Right lobe of liver (tissue), 6 donors: ENCODE results near the gene VTN. TPM values are rescaled to one million over a fixed set of nuclear protein-coding genes. Genes with fewer than 3 reads are reported as not detected.

Experiments
- ATAC-seq, 4 donors: fragments of 200-7000 bp; cut with Tn5 transposase; one replicate each; pipeline ENCODE4 v1.9.1; 2020; ENCODE audit warnings: mild to moderate bottlenecking in 4 of 4, moderate library complexity in 4 of 4
- DNase-seq, 3 donors: peaks; one replicate each; pipeline ENCODE4 v3.0.0-alpha.2; 2020
- H3K27ac ChIP-seq, 3 donors: fragments of 200-600 bp; one replicate each; pipeline ENCODE4 v1.8.0; 2022
- H3K27me3 ChIP-seq, 2 donors: fragments of 200-600 bp; one replicate each; pipeline ENCODE4 v1.8.0; 2022
- H3K36me3 ChIP-seq, 4 donors: fragments of 200-600 bp; sonication (generic) in 1 of 4; one replicate each; pipeline versions ENCODE4 v1.5.1 to v1.8.0; 2017 to 2022; ENCODE audit warnings: control low read depth in 1 of 4
- H3K4me1 ChIP-seq, 4 donors: fragments of 200-600 bp; sonication (generic) in 1 of 4; one replicate each; pipeline versions ENCODE4 v1.5.1 to v1.8.0; 2017 to 2022; ENCODE audit warnings: control low read depth in 1 of 4
- H3K4me3 ChIP-seq, 3 donors: fragments of 200-600 bp; one replicate each; pipeline ENCODE4 v1.8.0; 2022
- H3K9me3 ChIP-seq, 4 donors: fragments of 200-600 bp; sonication (generic) in 1 of 4; one replicate each; pipeline versions ENCODE4 v1.5.1 to v1.8.0; 2017 to 2022; ENCODE audit warnings: control low read depth in 1 of 4
- POLR2A ChIP-seq: fragments of 450-650 bp; IDR thresholded peaks from one replicate; pipeline ENCODE4 v1.6.1; 2017; ENCODE audit warnings: antibody characterized with exemption, mild to moderate bottlenecking
- WGBS: methylation state at CpG from one replicate; pipeline ENCODE4 v1.1.6; 2018; ENCODE audit warnings: low coverage, low lambda C conversion rate; ENCODE audit not compliant: insufficient coverage; ENCODE audit errors: missing lambda C conversion rate; 5-methylcytosine and 5-hydroxymethylcytosine counted together
- intact Hi-C, 2 donors: fragments of 100-400 bp; cut with DNase I; formaldehyde crosslinking; loops; one replicate each; pipeline versions ENCODE4 v1.11.2 to v1.14.1; 2022
- total RNA-seq, 6 experiments: library from RNA; depleted of rRNA in 2 of 6; stranded (reverse); fragments of >200 nt in 2 of 6; fragmentation: NEBNext Ultra II Directional in 3 of 6; extraction: Animal tissue kit (Norgen Biotek cat#: 25700) in 3 of 6; gene quantifications; one replicate each; pipeline versions ENCODE4 v1.1.0 to v1.2.4, GENCODE V29; 2016 to 2023
- TF ChIP-seq, protein P1 (sequence below), 4 donors: fragments of 200-600 bp in 3 of 4; fragments of 450-650 bp in 1 of 4; IDR thresholded peaks; one replicate each; pipeline versions ENCODE4 v1.5.1 to v1.8.0; 2016 to 2022; ENCODE audit warnings: antibody characterized with exemption in 4 of 4, mild to moderate bottlenecking in 2 of 4
- donor health status: DM: no; HTN: yes; CAD: no.
- donor health status: DM: no; HTN: no; CAD: no.
- donor health status: DM: no; HTN: no; CAD: no.
- donor health status: DM: no; HTN: yes; CAD: no.
- donor health status: DM: no; HTN: yes; CAD: no.

VTN gene
- total RNA-seq, 6 experiments from 2014 or later, result 2,747 to 3,771 (median 3,031) TPM

DNA sequence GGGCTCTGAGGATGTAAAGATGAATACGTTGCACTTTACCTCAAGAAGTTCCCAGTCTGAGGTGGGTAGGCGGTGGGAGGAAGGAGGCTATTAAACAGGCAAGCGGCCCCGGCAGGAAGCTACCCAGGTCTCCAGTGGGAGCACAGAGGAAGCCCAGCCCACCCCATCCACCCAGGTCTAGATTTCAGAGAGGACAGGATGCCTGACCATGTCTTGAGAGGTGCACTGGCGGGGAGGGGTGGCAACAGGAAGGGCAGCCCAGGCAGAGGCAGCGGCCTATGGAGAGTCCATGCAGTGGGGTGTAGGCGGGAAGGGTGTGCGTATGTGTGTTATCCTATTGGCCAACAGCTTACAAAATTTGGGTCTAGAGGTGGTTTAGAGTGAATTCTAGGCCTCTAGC is 15.3 kb upstream of the VTN start:
- 89% methylated on average over 7 of the region's 8 CpGs for WGBS
- peak in 1 of 3 donors; percentile 41 for DNase-seq

DNA sequence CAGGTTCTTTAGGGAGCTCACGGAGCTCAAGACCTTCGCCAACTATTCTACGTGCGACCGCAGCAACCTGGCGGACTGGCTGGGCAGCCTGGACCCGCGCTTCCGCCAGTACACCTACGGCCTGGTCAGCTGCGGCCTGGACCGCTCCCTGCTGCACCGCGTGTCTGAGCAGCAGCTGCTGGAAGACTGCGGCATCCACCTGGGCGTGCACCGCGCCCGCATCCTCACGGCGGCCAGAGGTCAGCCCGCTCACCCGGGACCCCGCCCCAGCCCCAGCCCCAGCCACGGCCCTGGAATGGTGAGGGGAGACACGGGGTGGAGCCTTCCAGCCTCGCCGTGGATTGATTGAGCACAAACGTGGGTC is 14.9 kb upstream of the VTN start:
- H3K36me3 ChIP-seq, result peaks cover 0 to 8% (median 0%) of the 10 kb centered on the region in 4 donors
- no peaks in the 10 kb centered on the region for H3K27me3 ChIP-seq
- H3K4me3 ChIP-seq, result peak overlapping the region; percentile 48 to 61 (median 57)
- peak; percentile 25 to 47 (median 38) for ATAC-seq
- no peak overlapping the region for H3K27ac ChIP-seq
- H3K4me1 ChIP-seq, result peaks cover 0 to 25% (median 0%) of the 10 kb centered on the region in 4 donors
- peak in 1 of 3 donors; percentile 58 for DNase-seq
- no peak for TF ChIP-seq POLR2A
- TF ChIP-seq, protein P1, sequence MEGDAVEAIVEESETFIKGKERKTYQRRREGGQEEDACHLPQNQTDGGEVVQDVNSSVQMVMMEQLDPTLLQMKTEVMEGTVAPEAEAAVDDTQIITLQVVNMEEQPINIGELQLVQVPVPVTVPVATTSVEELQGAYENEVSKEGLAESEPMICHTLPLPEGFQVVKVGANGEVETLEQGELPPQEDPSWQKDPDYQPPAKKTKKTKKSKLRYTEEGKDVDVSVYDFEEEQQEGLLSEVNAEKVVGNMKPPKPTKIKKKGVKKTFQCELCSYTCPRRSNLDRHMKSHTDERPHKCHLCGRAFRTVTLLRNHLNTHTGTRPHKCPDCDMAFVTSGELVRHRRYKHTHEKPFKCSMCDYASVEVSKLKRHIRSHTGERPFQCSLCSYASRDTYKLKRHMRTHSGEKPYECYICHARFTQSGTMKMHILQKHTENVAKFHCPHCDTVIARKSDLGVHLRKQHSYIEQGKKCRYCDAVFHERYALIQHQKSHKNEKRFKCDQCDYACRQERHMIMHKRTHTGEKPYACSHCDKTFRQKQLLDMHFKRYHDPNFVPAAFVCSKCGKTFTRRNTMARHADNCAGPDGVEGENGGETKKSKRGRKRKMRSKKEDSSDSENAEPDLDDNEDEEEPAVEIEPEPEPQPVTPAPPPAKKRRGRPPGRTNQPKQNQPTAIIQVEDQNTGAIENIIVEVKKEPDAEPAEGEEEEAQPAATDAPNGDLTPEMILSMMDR (IDR thresholded peaks at IDR 0.05), result no peak
- no peaks in the 10 kb centered on the region for H3K9me3 ChIP-seq
- intact Hi-C loops, result no loop called here
- WGBS, result 60% methylated on average over 2 of the region's 29 CpGs

More for the DNA sequence above, 15.3 kb upstream of the VTN start:
- intact Hi-C loops, result no loop called here
- Histone ChIP-seq H3K27me3 (no peaks in the 10 kb centered on the region), H3K36me3 (peaks cover 0 to 8% (median 0%) of the 10 kb centered on the region in 4 donors), H3K27ac (no peak overlapping the region), H3K9me3 (no peaks in the 10 kb centered on the region), H3K4me1 (peaks cover 0 to 21% (median 0%) of the 10 kb centered on the region in 4 donors), H3K4me3 (peak overlapping the region; percentile 48 to 61 (median 57))
- no peak for ATAC-seq
- no peak for TF ChIP-seq POLR2A
- TF ChIP-seq, protein P1 (IDR thresholded peaks at IDR 0.05), result no peak

DNA sequence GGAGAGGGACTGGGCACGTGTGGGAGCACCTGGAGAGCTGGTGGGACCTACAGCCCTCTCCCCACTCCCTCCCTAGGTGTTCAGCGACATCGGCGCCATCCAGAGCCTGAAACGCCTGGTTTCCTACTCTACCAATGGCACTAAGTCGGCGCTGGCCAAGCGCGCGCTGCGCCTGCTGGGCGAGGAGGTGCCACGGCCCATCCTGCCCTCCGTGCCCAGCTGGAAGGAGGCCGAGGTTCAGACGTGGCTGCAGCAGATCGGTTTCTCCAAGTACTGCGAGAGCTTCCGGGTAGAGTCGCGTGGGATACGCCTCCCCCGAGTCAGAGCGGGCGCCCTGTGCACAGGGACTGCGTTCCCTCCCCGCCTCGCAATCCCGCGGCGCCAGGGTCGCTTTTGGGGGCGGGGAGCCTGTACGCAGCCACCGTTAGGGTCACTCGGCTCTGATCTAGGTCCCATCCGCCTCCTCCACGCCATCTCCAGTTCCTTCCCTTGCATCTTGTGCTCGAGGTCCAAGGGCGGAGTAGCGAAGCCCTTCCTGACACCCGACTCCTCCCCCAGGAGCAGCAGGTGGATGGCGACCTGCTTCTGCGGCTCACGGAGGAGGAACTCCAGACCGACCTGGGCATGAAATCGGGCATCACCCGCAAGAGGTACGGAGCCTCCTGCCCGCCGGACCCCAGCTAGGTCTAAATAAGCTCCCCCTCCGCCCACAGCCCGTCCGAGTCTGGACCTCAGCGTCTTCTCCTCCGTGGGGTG is 14.4 kb upstream of the VTN start:
- 5% methylated on average over 11 of the region's 56 CpGs for WGBS
- Histone ChIP-seq H3K27me3 (no peaks in the 10 kb centered on the region), H3K36me3 (peaks cover 0 to 3% (median 0%) of the 10 kb centered on the region in 4 donors), H3K9me3 (no peaks in the 10 kb centered on the region), H3K4me3 (peak overlapping the region; percentile 48 to 61 (median 57)), H3K27ac (peak overlapping the region in 1 of 3 donors; percentile 21), H3K4me1 (peaks cover 0 to 25% (median 0%) of the 10 kb centered on the region in 4 donors)
- intact Hi-C loops, result no loop called here
- ATAC-seq (peak; percentile 79 to 88 (median 82)), DNase-seq (peak; percentile 82 to 87 (median 83))
- TF ChIP-seq, protein P1 (IDR thresholded peaks at IDR 0.05), result no peak
- TF ChIP-seq POLR2A, result peak; percentile 42

DNA sequence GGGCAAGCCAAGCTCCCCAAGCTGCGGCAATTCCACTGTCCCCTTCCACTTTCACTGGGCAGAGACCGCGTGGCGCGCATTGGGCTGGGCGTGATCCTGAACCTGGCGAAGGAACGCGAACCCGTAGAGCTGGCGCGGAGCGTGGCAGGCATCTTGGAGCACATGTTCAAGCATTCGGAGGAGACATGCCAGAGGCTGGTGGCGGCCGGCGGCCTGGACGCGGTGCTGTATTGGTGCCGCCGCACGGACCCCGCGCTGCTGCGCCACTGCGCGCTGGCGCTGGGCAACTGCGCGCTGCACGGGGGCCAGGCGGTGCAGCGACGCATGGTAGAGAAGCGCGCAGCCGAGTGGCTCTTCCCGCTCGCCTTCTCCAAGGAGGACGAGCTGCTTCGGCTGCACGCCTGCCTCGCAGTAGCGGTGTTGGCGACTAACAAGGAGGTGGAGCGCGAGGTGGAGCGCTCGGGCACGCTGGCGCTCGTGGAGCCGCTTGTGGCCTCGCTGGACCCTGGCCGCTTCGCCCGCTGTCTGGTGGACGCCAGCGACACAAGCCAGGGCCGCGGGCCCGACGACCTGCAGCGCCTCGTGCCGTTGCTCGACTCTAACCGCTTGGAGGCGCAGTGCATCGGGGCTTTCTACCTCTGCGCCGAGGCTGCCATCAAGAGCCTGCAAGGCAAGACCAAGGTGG is 11.2 kb upstream of the VTN start:
- intact Hi-C loops, result no loop called here
- H3K9me3 ChIP-seq, result no peaks in the 10 kb centered on the region
- H3K4me3 ChIP-seq, result peak overlapping the region in 1 of 3 donors; percentile 31
- no peaks in the 10 kb centered on the region for H3K27me3 ChIP-seq
- H3K36me3 ChIP-seq, result no peaks in the 10 kb centered on the region
- DNase-seq, result peak; percentile 66 to 80 (median 75)
- 29% methylated on average over 11 of the region's 72 CpGs for WGBS
- peaks cover 0 to 25% (median 0%) of the 10 kb centered on the region in 4 donors for H3K4me1 ChIP-seq
- no peak overlapping the region for H3K27ac ChIP-seq
- TF ChIP-seq, protein P1 (IDR thresholded peaks at IDR 0.05), result peak; percentile 39 to 65 (median 43)
- TF ChIP-seq POLR2A, result no peak
- ATAC-seq, result peak; percentile 59 to 81 (median 70)
